ENCODE results near the gene PPP1CB. TPM values are rescaled to one million over a fixed set of nuclear protein-coding genes. Genes with fewer than 3 reads are reported as not detected.

The PPP1CB gene
- total RNA-seq, 1 experiment from 2014 or later = 168 TPM

Other genes with a start within 250 kb of the PPP1CB start
- 0.20 and 0.60 TPM in 2 replicates for gene SPDYA, start 59.0 kb downstream of the PPP1CB start, total RNA-seq (2014; rRNA removed; shearing (Covaris generic))
- 14.5 and 29.2 TPM in 2 replicates for gene TRMT61B, start 118.5 kb downstream of the PPP1CB start, total RNA-seq (2014; rRNA removed; shearing (Covaris generic))
- gene WDR43, start 142.8 kb downstream of the PPP1CB start, total RNA-seq (2014; rRNA removed; shearing (Covaris generic)) = 42.5 and 49.0 TPM in 2 replicates
- 0.29 TPM in 1 of 2 replicates, not detected in the other for gene TOGARAM2, start 229.5 kb downstream of the PPP1CB start, total RNA-seq (2014; rRNA removed; shearing (Covaris generic))